HL-60 (cell line): ENCODE results near the gene IL3RA.
"Not testable (repeated sequence)": the region's sequence is repeated elsewhere in the genome, so short reads cannot be mapped to it uniquely, and the experiment has no call there.

Source experiments
- DNase-seq, 2 experiments: peaks; one replicate each; pipeline ENCODE4 v3.0.0-alpha.2; 2010 to 2020; ENCODE audit warnings: low read depth in 1 of 2, low spot score in 1 of 2
- H3K27ac ChIP-seq: fragments of 250-450 bp; sonication (Bioruptor Pico); replicated peaks from 2 replicates; pipeline ENCODE4 v1.5.1; 2020; ENCODE audit warnings: mild to moderate bottlenecking, moderate library complexity
- H3K27me3 ChIP-seq: fragments of 250-450 bp; sonication (Bioruptor Pico); 2 replicates; pipeline ENCODE4 v1.5.1; 2021; ENCODE audit warnings: mild to moderate bottlenecking, moderate library complexity; ENCODE audit not compliant: insufficient read depth, poor library complexity, severe bottlenecking
- H3K4me3 ChIP-seq: replicated peaks from 2 replicates; pipeline ENCODE4 v1.5.1; 2011; ENCODE audit warnings: mild to moderate bottlenecking, control low read depth, low read length; ENCODE audit not compliant: insufficient read depth
- CTCF ChIP-seq: IDR thresholded peaks from one replicate; pipeline ENCODE4 v1.5.1; 2011; ENCODE audit warnings: low read length, control low read depth, inconsistent platforms; ENCODE audit not compliant: insufficient read depth
- GABPA ChIP-seq: IDR thresholded peaks from 2 replicates; pipeline ENCODE4 v1.6.1; 2012; ENCODE audit warnings: low read depth
- POLR2AphosphoS5 ChIP-seq: IDR thresholded peaks from 2 replicates; pipeline ENCODE4 v1.6.1; 2012; ENCODE audit warnings: low read depth
- REST ChIP-seq: IDR thresholded peaks from 2 replicates; pipeline ENCODE4 v1.6.1; 2012; ENCODE audit warnings: low read depth; ENCODE audit not compliant: insufficient replicate concordance
- SPI1 ChIP-seq: IDR thresholded peaks from 2 replicates; pipeline ENCODE4 v1.6.1; 2012; ENCODE audit warnings: low read depth, mild to moderate bottlenecking, borderline replicate concordance

IL3RA gene

GRCh38 chrX:1308476-1308875, 28.1 kb upstream of the IL3RA start:
- H3K4me3 ChIP-seq: no peak overlapping the region
- TF ChIP-seq SPI1: no peak
- no peaks in the 10 kb centered on the region for H3K27me3 ChIP-seq
- no peak for DNase-seq
- H3K27ac ChIP-seq: no peak overlapping the region

GRCh38 chrX:1308917-1309316, 27.7 kb upstream of the IL3RA start:
- H3K27ac ChIP-seq, H3K4me3 ChIP-seq, H3K27me3 ChIP-seq, DNase-seq: not testable (repeated sequence)

GRCh38 chrX:1313788-1314187, 22.8 kb upstream of the IL3RA start:
- H3K4me3 ChIP-seq: no peak overlapping the region
- TF ChIP-seq SPI1: no peak
- TF ChIP-seq REST: no peak
- no peak for TF ChIP-seq CTCF
- TF ChIP-seq GABPA: no peak

GRCh38 chrX:1316527-1316926, 20.1 kb upstream of the IL3RA start:
- peak overlapping the region; percentile 72 for H3K27ac ChIP-seq
- DNase-seq: peak in 1 of 2 experiments; percentile 95
- no peak overlapping the region for H3K4me3 ChIP-seq
- TF ChIP-seq POLR2AphosphoS5: peak; percentile 59
- 0 out of 2 replicates have a peak, but pooled peaks have one; percentile 10 for TF ChIP-seq SPI1
- peak; percentile 19; the same call in 1 of the 2 replicates for TF ChIP-seq GABPA
- TF ChIP-seq CTCF: no peak
- TF ChIP-seq REST: no peak
- H3K27me3 ChIP-seq: no peaks in the 10 kb centered on the region

More at GRCh38 chrX:1313788-1314187, 22.8 kb upstream of the IL3RA start:
- H3K27ac ChIP-seq: no peak overlapping the region
- no peaks in the 10 kb centered on the region for H3K27me3 ChIP-seq
- no peak for DNase-seq

- no peak overlapping the region for H3K27ac ChIP-seq
- no peak for DNase-seq
- H3K27me3 ChIP-seq: no peaks in the 10 kb centered on the region
- no peak overlapping the region for H3K4me3 ChIP-seq
- TF ChIP-seq SPI1: no peak
- no peak for TF ChIP-seq GABPA
- no peak for TF ChIP-seq CTCF
- no peak for TF ChIP-seq POLR2AphosphoS5
- TF ChIP-seq REST: no peak
Observed at GRCh38 chrX:1321674-1322073, 14.9 kb upstream of the IL3RA start.
